H9 (cell line): ENCODE data around the gene MICAL2. TPM values are rescaled to one million over a fixed set of nuclear protein-coding genes. Genes with fewer than 3 reads are reported as not detected.
A peak's percentile ranks its signal among the peaks of the same experiment; 100 is the strongest.

ENCODE experiments used
- DNase-seq: peaks from one replicate; pipeline ENCODE4 v3.0.0-alpha.2; 2017
- H2AFZ ChIP-seq: one replicate; pipeline ENCODE4 v1.6.1; 2013; ENCODE audit warnings: mild to moderate bottlenecking, low read length, control low read depth, moderate library complexity
- H2AK5ac ChIP-seq: 2 replicates; pipeline ENCODE4 v1.6.1; 2013; ENCODE audit warnings: low read length, control low read depth, mixed read lengths; ENCODE audit not compliant: insufficient read length
- H2BK120ac ChIP-seq: one replicate; pipeline ENCODE4 v1.6.1; 2013; ENCODE audit warnings: low read depth, mild to moderate bottlenecking, low read length, control low read depth, inconsistent platforms; ENCODE audit not compliant: poor library complexity, severe bottlenecking
- H2BK12ac ChIP-seq: 2 replicates; pipeline ENCODE4 v1.6.1; 2013; ENCODE audit warnings: low read length, control low read depth, mixed read lengths, low read depth; ENCODE audit not compliant: insufficient read length
- H2BK15ac ChIP-seq: 2 replicates; pipeline ENCODE4 v1.6.1; 2013; ENCODE audit warnings: low read depth, low read length, control low read depth
- H2BK20ac ChIP-seq: one replicate; pipeline ENCODE4 v1.6.1; 2013; ENCODE audit warnings: low read depth, mild to moderate bottlenecking, low read length, control low read depth, inconsistent platforms; ENCODE audit not compliant: poor library complexity, severe bottlenecking
- H2BK5ac ChIP-seq: 2 replicates; pipeline ENCODE4 v1.6.1; 2013; ENCODE audit warnings: low read length, control low read depth, mixed read lengths; ENCODE audit not compliant: insufficient read length
- H3K14ac ChIP-seq: 2 replicates; pipeline ENCODE4 v1.6.1; 2013; ENCODE audit warnings: low read length, control low read depth; ENCODE audit not compliant: insufficient read depth
- H3K18ac ChIP-seq: 2 replicates; pipeline ENCODE4 v1.6.1; 2013; ENCODE audit warnings: low read depth, mild to moderate bottlenecking, mixed read lengths, low read length, control low read depth; ENCODE audit not compliant: insufficient read length
- H3K23ac ChIP-seq: 2 replicates; pipeline ENCODE4 v1.6.1; 2013; ENCODE audit warnings: low read length, control low read depth, mixed read lengths, low read depth; ENCODE audit not compliant: insufficient read length
- H3K23me2 ChIP-seq: 2 replicates; pipeline ENCODE4 v1.6.1; 2013; ENCODE audit warnings: low read depth, mild to moderate bottlenecking, mixed read lengths, low read length, control low read depth; ENCODE audit not compliant: insufficient read length, poor library complexity, severe bottlenecking
- H3K27ac ChIP-seq: 2 replicates; pipeline ENCODE4 v1.5.1; 2013; ENCODE audit warnings: low read length, control low read depth, mixed read lengths, low read depth; ENCODE audit not compliant: insufficient read length
- H3K27me3 ChIP-seq: 2 replicates; pipeline ENCODE4 v1.6.1; 2013; ENCODE audit warnings: low read length, control low read depth, inconsistent platforms; ENCODE audit not compliant: insufficient read depth
- H3K4ac ChIP-seq: 2 replicates; pipeline ENCODE4 v1.6.1; 2013; ENCODE audit warnings: low read depth, mild to moderate bottlenecking, control low read depth, inconsistent platforms, low read length, moderate library complexity
- H3K4me1 ChIP-seq: 2 replicates; pipeline ENCODE4 v1.6.1; 2013; ENCODE audit warnings: low read length, control low read depth, inconsistent platforms; ENCODE audit not compliant: insufficient read depth
- H3K4me2 ChIP-seq: 2 replicates; pipeline ENCODE4 v1.6.1; 2013; ENCODE audit warnings: low read length, control low read depth, mixed read lengths; ENCODE audit not compliant: insufficient read length, insufficient read depth
- H3K56ac ChIP-seq: 2 replicates; pipeline ENCODE4 v1.6.1; 2013; ENCODE audit warnings: low read depth, mild to moderate bottlenecking, mixed read lengths, low read length, control low read depth; ENCODE audit not compliant: insufficient read length
- H3K79me1 ChIP-seq: 2 replicates; pipeline ENCODE4 v1.6.1; 2013; ENCODE audit warnings: low read depth, mild to moderate bottlenecking, moderate library complexity, low read length, control low read depth, inconsistent platforms; ENCODE audit not compliant: insufficient read depth, poor library complexity, severe bottlenecking
- H3K79me2 ChIP-seq: 2 replicates; pipeline ENCODE4 v1.6.1; 2013; ENCODE audit warnings: low read length, control low read depth, inconsistent platforms; ENCODE audit not compliant: insufficient read depth
- H3K9ac ChIP-seq: 2 replicates; pipeline ENCODE4 v1.6.1; 2013; ENCODE audit warnings: low read length, control low read depth, mixed read lengths; ENCODE audit not compliant: insufficient read length; ENCODE audit errors: extremely low read depth
- H3K9me3 ChIP-seq: one replicate; pipeline ENCODE4 v1.6.1; 2013; ENCODE audit warnings: low read depth, low read length, inconsistent platforms; ENCODE audit not compliant: control insufficient read depth
- H3T11ph ChIP-seq: one replicate; pipeline ENCODE4 v1.6.1; 2013; ENCODE audit warnings: mild to moderate bottlenecking, low read length, control low read depth, inconsistent platforms
- H4K20me1 ChIP-seq: one replicate; pipeline ENCODE4 v1.6.1; 2013; ENCODE audit not compliant: control insufficient read depth, insufficient read length, insufficient read depth
- H4K5ac ChIP-seq: 2 replicates; pipeline ENCODE4 v1.6.1; 2013; ENCODE audit warnings: low read depth, mild to moderate bottlenecking, mixed read lengths, low read length, control low read depth; ENCODE audit not compliant: insufficient read length
- H4K8ac ChIP-seq: replicated peaks from 2 replicates; pipeline ENCODE4 v1.6.1; 2013; ENCODE audit warnings: low read length, control low read depth, mixed read lengths, low read depth; ENCODE audit not compliant: insufficient read length
- H4K91ac ChIP-seq: 2 replicates; pipeline ENCODE4 v1.6.1; 2013; ENCODE audit warnings: low read depth, mild to moderate bottlenecking, moderate library complexity, mixed read lengths, low read length, control low read depth; ENCODE audit not compliant: insufficient read length
- H3K27ac Mint-ChIP-seq, 3 experiments: 2 replicates in 2 of 3; 3 replicates in 1 of 3; pipeline ENCODE4 v1.8.0; 2020 to 2021; ENCODE audit warnings: mixed read lengths in 3 of 3, mild to moderate bottlenecking in 1 of 3, moderate library complexity in 1 of 3
- H3K27me3 Mint-ChIP-seq: 2 replicates; pipeline ENCODE4 v1.8.0; 2021; ENCODE audit warnings: low read depth, mild to moderate bottlenecking, moderate library complexity, mixed read lengths
- H3K36me3 Mint-ChIP-seq, 3 experiments: 2 replicates in 2 of 3; 3 replicates in 1 of 3; pipeline ENCODE4 v1.8.0; 2020 to 2021; ENCODE audit warnings: low read depth in 3 of 3, mixed read lengths in 3 of 3; ENCODE audit not compliant: insufficient read depth in 1 of 3
- H3K4me1 Mint-ChIP-seq, 2 experiments: 2 replicates each; pipeline ENCODE4 v1.8.0; 2020; ENCODE audit warnings: mixed read lengths in 2 of 2
- H3K4me3 Mint-ChIP-seq, 2 experiments: 2 replicates in 1 of 2; 3 replicates in 1 of 2; pipeline ENCODE4 v1.8.0; 2020 to 2021; ENCODE audit warnings: mild to moderate bottlenecking in 2 of 2, mixed read lengths in 2 of 2, moderate library complexity in 1 of 2
- H3K9me3 Mint-ChIP-seq, 2 experiments: 2 replicates in 1 of 2; 3 replicates in 1 of 2; pipeline ENCODE4 v1.8.0; 2020; ENCODE audit warnings: mild to moderate bottlenecking in 2 of 2, mixed read lengths in 2 of 2, moderate library complexity in 1 of 2
- CTCF ChIP-seq: fragments of 200-600 bp; sonication (generic); conservative IDR thresholded peaks from 3 replicates; pipeline ENCODE4 v1.8.0; 2021; ENCODE audit warnings: antibody characterized with exemption, mild to moderate bottlenecking
- WGBS: extraction: QIAGEN DNeasy Blood & Tissue Kit; methylation state at CpG from one replicate; pipeline ENCODE4 v1.1.7; 2013; ENCODE audit warnings: missing lambda C conversion rate, low lambda C conversion rate, mixed read lengths; ENCODE audit not compliant: insufficient read length; ENCODE audit errors: extremely low coverage; 5-methylcytosine and 5-hydroxymethylcytosine counted together
- total RNA-seq: library from RNA; stranded (reverse); gene quantifications from 2 replicates; pipeline ENCODE4 v1.2.1, GENCODE V29; 2021

The MICAL2 gene
- total RNA-seq, 1 experiment from 2014 or later = 4.7 TPM

GRCh38 chr11:12061851-12062560 is 48.4 kb upstream of the MICAL2 start:
- H3K27ac Mint-ChIP-seq = peak overlapping the region in 1 of 3 experiments; percentile 68; a peak in 1 of 7 replicates
- no peak overlapping the region for H3K56ac ChIP-seq
- no peak overlapping the region for H3K4me2 ChIP-seq
- H2BK20ac ChIP-seq = no peak overlapping the region
- H3K23me2 ChIP-seq = no peaks in the 10 kb centered on the region
- H3K9ac ChIP-seq = no peak overlapping the region
- no peak overlapping the region for H3K23ac ChIP-seq
- H2AFZ ChIP-seq = no peak overlapping the region
- H3K36me3 Mint-ChIP-seq = peaks cover 0 to 5% (median 0%) of the 10 kb centered on the region in 3 experiments; a peak in 3 of 7 replicates
- no peak overlapping the region for H3T11ph ChIP-seq
- no peak overlapping the region for H4K5ac ChIP-seq
- TF ChIP-seq CTCF = no peak
- no peaks in the 10 kb centered on the region for H3K4me1 ChIP-seq
- H3K4ac ChIP-seq = no peak overlapping the region
- no peak overlapping the region for H3K14ac ChIP-seq
- no peak overlapping the region for H2BK12ac ChIP-seq
- no peaks in the 10 kb centered on the region for H3K79me2 ChIP-seq
- H3K27me3 ChIP-seq = no peaks in the 10 kb centered on the region
- H2AK5ac ChIP-seq = no peak overlapping the region
- H3K18ac ChIP-seq = no peak overlapping the region
- H3K27me3 Mint-ChIP-seq = no peaks in the 10 kb centered on the region; the same call in 1 of the 2 replicates
- no peak overlapping the region for H2BK15ac ChIP-seq
- H4K8ac ChIP-seq = no peak overlapping the region
- H3K27ac ChIP-seq = no peak overlapping the region
- no peak for DNase-seq
- H3K79me1 ChIP-seq = no peaks in the 10 kb centered on the region
- H3K4me1 Mint-ChIP-seq = peaks cover 8 to 13% of the 10 kb centered on the region in 2 experiments
- no peak overlapping the region for H3K4me3 Mint-ChIP-seq
- no peaks in the 10 kb centered on the region for H4K20me1 ChIP-seq
- no peak overlapping the region for H4K91ac ChIP-seq
- H2BK5ac ChIP-seq = no peak overlapping the region
- peaks cover 4% of the 10 kb centered on the region in 2 experiments; a peak in 3 of 5 replicates for H3K9me3 Mint-ChIP-seq
- WGBS = no CpG with 5 or more reads among the region's 9 CpGs
- no peaks in the 10 kb centered on the region for H3K9me3 ChIP-seq
- no peak overlapping the region for H2BK120ac ChIP-seq
